ENCODE measurements around the gene ZMYND15. TPM values are rescaled to one million over a fixed set of nuclear protein-coding genes. Genes with fewer than 3 reads are reported as not detected.
A peak's percentile ranks its signal among the peaks of the same experiment; 100 is the strongest.
"Not testable (repeated sequence)": the region's sequence is repeated elsewhere in the genome, so short reads cannot be mapped to it uniquely, and the experiment has no call there.

Gene ZMYND15, protein sequence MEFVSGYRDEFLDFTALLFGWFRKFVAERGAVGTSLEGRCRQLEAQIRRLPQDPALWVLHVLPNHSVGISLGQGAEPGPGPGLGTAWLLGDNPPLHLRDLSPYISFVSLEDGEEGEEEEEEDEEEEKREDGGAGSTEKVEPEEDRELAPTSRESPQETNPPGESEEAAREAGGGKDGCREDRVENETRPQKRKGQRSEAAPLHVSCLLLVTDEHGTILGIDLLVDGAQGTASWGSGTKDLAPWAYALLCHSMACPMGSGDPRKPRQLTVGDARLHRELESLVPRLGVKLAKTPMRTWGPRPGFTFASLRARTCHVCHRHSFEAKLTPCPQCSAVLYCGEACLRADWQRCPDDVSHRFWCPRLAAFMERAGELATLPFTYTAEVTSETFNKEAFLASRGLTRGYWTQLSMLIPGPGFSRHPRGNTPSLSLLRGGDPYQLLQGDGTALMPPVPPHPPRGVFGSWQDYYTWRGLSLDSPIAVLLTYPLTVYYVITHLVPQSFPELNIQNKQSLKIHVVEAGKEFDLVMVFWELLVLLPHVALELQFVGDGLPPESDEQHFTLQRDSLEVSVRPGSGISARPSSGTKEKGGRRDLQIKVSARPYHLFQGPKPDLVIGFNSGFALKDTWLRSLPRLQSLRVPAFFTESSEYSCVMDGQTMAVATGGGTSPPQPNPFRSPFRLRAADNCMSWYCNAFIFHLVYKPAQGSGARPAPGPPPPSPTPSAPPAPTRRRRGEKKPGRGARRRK
- polyA plus RNA-seq (2013, experiment 1 of 2) = 0.11 TPM
- 0.08 TPM for polyA plus RNA-seq (2013, experiment 2 of 2)

- no CpG with 5 or more reads among the region's 100 CpGs for WGBS (ENCODE audit: extremely low coverage, insufficient coverage, low lambda C conversion rate)
- no peak within 1 kb of the TSS for H3K27ac ChIP-seq (ENCODE audit: low read depth, low read length)
- no peaks in the 10 kb centered on the region for H3K79me1 ChIP-seq (ENCODE audit: low read length)
These were observed at the start of gene ZMYND15, which contains the start of gene CXCL16 for GRCh38 chr17:4739122-4740024. TSS of gene ZMYND15 (plus strand) at chr17:4739833. CDS start at chr17:4740549, 716 bp downstream. TSS of gene CXCL16 (minus strand) at chr17:4739928. CDS start at chr17:4739339, 589 bp downstream.

GRCh38 chr17:4689872-4690271, 49.8 kb upstream of the ZMYND15 start:
- not testable (repeated sequence) for H2BK15ac ChIP-seq (replicated peaks; ENCODE audit: low read depth); H3K4me1 ChIP-seq (ENCODE audit: control insufficient read depth, low read depth, low read length); H3K56ac ChIP-seq (ENCODE audit: low read length); H3K18ac ChIP-seq (ENCODE audit: low read length); H4K8ac ChIP-seq (ENCODE audit: low read depth, low read length); H3K9ac ChIP-seq (ENCODE audit: low read length); DNase-seq; H3K23ac ChIP-seq (ENCODE audit: low read length); H4K5ac ChIP-seq (ENCODE audit: low read length); H3K27me3 ChIP-seq (ENCODE audit: insufficient read depth, low read length, poor library complexity); H2BK5ac ChIP-seq (ENCODE audit: low read length); H3K36me3 ChIP-seq (ENCODE audit: control insufficient read depth, insufficient read depth, low read length); H3K4me2 ChIP-seq (ENCODE audit: low read length); H3K4ac ChIP-seq (ENCODE audit: low read depth, low read length); H3K4me3 ChIP-seq (ENCODE audit: low read length); H2BK120ac ChIP-seq (ENCODE audit: low read depth, low read length); H2AK5ac ChIP-seq (ENCODE audit: low read length); H3K27ac ChIP-seq (ENCODE audit: low read depth, low read length)
- peaks cover 56% of the 10 kb centered on the region for H3K79me2 ChIP-seq (ENCODE audit: control insufficient read depth, insufficient read depth, low read length)
- no CpG with 5 or more reads among the region's 12 CpGs for WGBS (ENCODE audit: extremely low coverage, insufficient coverage, low lambda C conversion rate)
- peaks cover 22% of the 10 kb centered on the region for H3K79me1 ChIP-seq (ENCODE audit: low read length)

More at GRCh38 chr17:4739122-4740024, at the start of gene ZMYND15, which contains the start of gene CXCL16:
- Histone ChIP-seq H2BK5ac (ENCODE audit: low read length) (no peak within 1 kb of the TSS), H2BK15ac (replicated peaks; ENCODE audit: low read depth) (no peak within 1 kb of the TSS), H2BK120ac (ENCODE audit: low read depth, low read length) (no peak within 1 kb of the TSS), H3K9ac (ENCODE audit: low read length) (peak within 1 kb of the TSS; percentile 54), H3K56ac (ENCODE audit: low read length) (peak within 1 kb of the TSS; percentile 64), H3K23ac (ENCODE audit: low read length) (peak within 1 kb of the TSS; percentile 45), H3K4me1 (ENCODE audit: control insufficient read depth, low read depth, low read length) (no peaks in the 10 kb centered on the region), H3K18ac (ENCODE audit: low read length) (no peak within 1 kb of the TSS), H3K36me3 (ENCODE audit: control insufficient read depth, insufficient read depth, low read length) (no peaks in the 10 kb centered on the region), H4K8ac (ENCODE audit: low read depth, low read length) (no peak within 1 kb of the TSS), H3K4me3 (ENCODE audit: low read length) (peak within 1 kb of the TSS; percentile 15), H2AK5ac (ENCODE audit: low read length) (no peak within 1 kb of the TSS), H3K4me2 (ENCODE audit: low read length) (peak within 1 kb of the TSS; percentile 54), H3K27me3 (ENCODE audit: insufficient read depth, low read length, poor library complexity) (peaks cover 35% of the 10 kb centered on the region), H3K4ac (ENCODE audit: low read depth, low read length) (no peak within 1 kb of the TSS), H3K79me2 (ENCODE audit: control insufficient read depth, insufficient read depth, low read length) (no peaks in the 10 kb centered on the region), H4K5ac (ENCODE audit: low read length) (no peak within 1 kb of the TSS)
- DNase-seq = no peak

DNA sequence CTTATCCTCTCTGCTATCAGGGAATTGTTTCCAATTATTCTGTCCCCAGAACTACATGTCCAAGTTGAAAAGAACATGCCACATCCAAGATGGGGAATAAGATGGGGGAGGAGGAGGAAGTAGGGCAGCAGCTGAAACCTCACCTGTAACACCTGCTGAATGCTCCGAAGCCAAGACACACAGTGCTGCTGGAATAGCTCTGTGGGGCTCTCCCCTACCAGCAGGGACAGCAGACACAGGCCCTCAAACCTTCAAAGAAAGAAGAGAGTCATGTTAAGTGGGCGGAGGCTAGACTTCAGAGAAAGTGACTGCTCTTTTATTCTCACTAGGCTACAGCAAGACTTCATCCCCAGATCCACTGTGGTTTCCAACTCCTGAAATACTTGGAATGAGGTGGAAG, 48.9 kb upstream of the ZMYND15 start:
- Histone ChIP-seq H2BK120ac (ENCODE audit: low read depth, low read length) (no peak overlapping the region), H2BK5ac (ENCODE audit: low read length) (no peak overlapping the region), H3K9ac (ENCODE audit: low read length) (no peak overlapping the region), H3K4ac (ENCODE audit: low read depth, low read length) (no peak overlapping the region), H3K27ac (ENCODE audit: low read depth, low read length) (no peak overlapping the region), H4K5ac (ENCODE audit: low read length) (no peak overlapping the region), H3K27me3 (ENCODE audit: insufficient read depth, low read length, poor library complexity) (no peaks in the 10 kb centered on the region), H3K56ac (ENCODE audit: low read length) (no peak overlapping the region), H2BK15ac (replicated peaks; ENCODE audit: low read depth) (no peak overlapping the region), H3K4me3 (ENCODE audit: low read length) (no peak overlapping the region), H3K79me2 (ENCODE audit: control insufficient read depth, insufficient read depth, low read length) (peaks cover 55% of the 10 kb centered on the region), H4K8ac (ENCODE audit: low read depth, low read length) (no peak overlapping the region), H3K4me1 (ENCODE audit: control insufficient read depth, low read depth, low read length) (no peaks in the 10 kb centered on the region), H3K4me2 (ENCODE audit: low read length) (no peak overlapping the region), H3K23ac (ENCODE audit: low read length) (no peak overlapping the region), H2AK5ac (ENCODE audit: low read length) (no peak overlapping the region), H3K18ac (ENCODE audit: low read length) (no peak overlapping the region), H3K36me3 (ENCODE audit: control insufficient read depth, insufficient read depth, low read length) (peaks cover 10% of the 10 kb centered on the region), H3K79me1 (ENCODE audit: low read length) (peaks cover 17% of the 10 kb centered on the region)
- no CpG with 5 or more reads among the region's 2 CpGs for WGBS (ENCODE audit: extremely low coverage, insufficient coverage, low lambda C conversion rate)
- no peak for DNase-seq

DNA sequence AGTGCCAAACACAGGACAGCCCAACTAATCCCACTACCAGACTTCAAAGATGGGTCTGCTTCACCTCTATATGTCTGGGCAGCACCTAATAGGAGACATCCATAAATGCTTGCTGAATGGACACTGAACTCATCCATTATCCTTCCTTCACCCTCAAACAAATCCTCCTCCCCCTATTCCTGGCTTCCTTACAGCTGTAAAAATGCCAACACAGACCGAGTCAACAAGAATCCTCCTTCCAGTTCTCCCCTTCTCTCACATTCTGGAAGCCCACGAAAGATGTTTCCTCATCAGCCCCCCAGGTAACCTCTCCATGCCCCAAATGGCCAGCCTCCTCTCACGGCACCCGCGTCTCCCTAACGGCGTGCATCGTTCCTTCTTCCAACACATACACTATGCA, 47.9 kb upstream of the ZMYND15 start:
- H3K79me1 ChIP-seq (ENCODE audit: low read length) = peaks cover 19% of the 10 kb centered on the region
- WGBS (ENCODE audit: extremely low coverage, insufficient coverage, low lambda C conversion rate) = no CpG with 5 or more reads among the region's 8 CpGs
- no peak overlapping the region for H3K9ac ChIP-seq (ENCODE audit: low read length)
- H3K27ac ChIP-seq (ENCODE audit: low read depth, low read length) = no peak overlapping the region
- H3K36me3 ChIP-seq (ENCODE audit: control insufficient read depth, insufficient read depth, low read length) = peaks cover 7% of the 10 kb centered on the region
- H3K4me3 ChIP-seq (ENCODE audit: low read length) = no peak overlapping the region
- H2BK5ac ChIP-seq (ENCODE audit: low read length) = no peak overlapping the region
- H3K23ac ChIP-seq (ENCODE audit: low read length) = no peak overlapping the region
- H3K27me3 ChIP-seq (ENCODE audit: insufficient read depth, low read length, poor library complexity) = no peaks in the 10 kb centered on the region
- no peak overlapping the region for H3K4ac ChIP-seq (ENCODE audit: low read depth, low read length)
- H3K18ac ChIP-seq (ENCODE audit: low read length) = no peak overlapping the region
- no peak overlapping the region for H2BK120ac ChIP-seq (ENCODE audit: low read depth, low read length)
- H3K4me1 ChIP-seq (ENCODE audit: control insufficient read depth, low read depth, low read length) = no peaks in the 10 kb centered on the region
- peaks cover 60% of the 10 kb centered on the region for H3K79me2 ChIP-seq (ENCODE audit: control insufficient read depth, insufficient read depth, low read length)
- H4K8ac ChIP-seq (ENCODE audit: low read depth, low read length) = no peak overlapping the region
- H4K5ac ChIP-seq (ENCODE audit: low read length) = no peak overlapping the region
- no peak overlapping the region for H2BK15ac ChIP-seq (replicated peaks; ENCODE audit: low read depth)
- H3K4me2 ChIP-seq (ENCODE audit: low read length) = no peak overlapping the region
- H3K56ac ChIP-seq (ENCODE audit: low read length) = no peak overlapping the region
- no peak overlapping the region for H2AK5ac ChIP-seq (ENCODE audit: low read length)
- no peak for DNase-seq

DNA sequence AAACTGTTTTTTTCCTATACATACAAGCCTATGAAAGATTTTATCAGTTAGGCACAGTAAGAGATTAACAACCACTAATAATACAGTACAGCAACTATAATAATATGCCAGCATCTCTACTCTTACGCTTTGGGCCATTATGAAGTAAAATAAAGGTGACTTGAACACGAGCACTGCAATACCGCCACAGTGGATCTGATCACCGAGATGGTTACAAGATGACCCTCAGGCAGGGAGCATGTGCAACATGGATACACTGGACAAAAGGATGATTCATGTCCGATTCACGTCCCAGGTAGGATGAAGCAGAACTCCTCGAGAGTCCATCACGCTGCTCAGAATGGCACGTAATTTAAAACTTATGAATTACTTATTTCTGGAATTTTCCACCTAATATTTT, 46.2 kb upstream of the ZMYND15 start:
- no peak overlapping the region for H3K4ac ChIP-seq (ENCODE audit: low read depth, low read length)
- no peak for DNase-seq

More for the DNA sequence above, 46.2 kb upstream of the ZMYND15 start:
- no peak overlapping the region for H3K4me3 ChIP-seq (ENCODE audit: low read length)
- no peak overlapping the region for H4K5ac ChIP-seq (ENCODE audit: low read length)
- H3K79me2 ChIP-seq (ENCODE audit: control insufficient read depth, insufficient read depth, low read length) = peaks cover 67% of the 10 kb centered on the region
- no peak overlapping the region for H2BK15ac ChIP-seq (replicated peaks; ENCODE audit: low read depth)
- no peak overlapping the region for H3K23ac ChIP-seq (ENCODE audit: low read length)
- H3K79me1 ChIP-seq (ENCODE audit: low read length) = peaks cover 21% of the 10 kb centered on the region
- H3K4me1 ChIP-seq (ENCODE audit: control insufficient read depth, low read depth, low read length) = no peaks in the 10 kb centered on the region
- H2BK5ac ChIP-seq (ENCODE audit: low read length) = no peak overlapping the region
- no CpG with 5 or more reads among the region's 9 CpGs for WGBS (ENCODE audit: extremely low coverage, insufficient coverage, low lambda C conversion rate)
- H3K27me3 ChIP-seq (ENCODE audit: insufficient read depth, low read length, poor library complexity) = no peaks in the 10 kb centered on the region
- peaks cover 7% of the 10 kb centered on the region for H3K36me3 ChIP-seq (ENCODE audit: control insufficient read depth, insufficient read depth, low read length)
- no peak overlapping the region for H3K27ac ChIP-seq (ENCODE audit: low read depth, low read length)
- no peak overlapping the region for H3K56ac ChIP-seq (ENCODE audit: low read length)
- no peak overlapping the region for H4K8ac ChIP-seq (ENCODE audit: low read depth, low read length)
- no peak overlapping the region for H3K18ac ChIP-seq (ENCODE audit: low read length)
- no peak overlapping the region for H2AK5ac ChIP-seq (ENCODE audit: low read length)
- no peak overlapping the region for H3K9ac ChIP-seq (ENCODE audit: low read length)
- H3K4me2 ChIP-seq (ENCODE audit: low read length) = no peak overlapping the region
- H2BK120ac ChIP-seq (ENCODE audit: low read depth, low read length) = no peak overlapping the region

Measured in mesendoderm (in vitro differentiated cells).